Body of pancreas (tissue), 4 donors: Measurements from ENCODE around the gene TINAGL1.

Source experiments
- CTCF ChIP-seq, 7 experiments: fragments of 450-650 bp in 4 of 7; fragments of 200-600 bp in 3 of 7; sonication (generic) in 3 of 7; IDR thresholded peaks; one replicate each; pipeline ENCODE4 v1.5.1; 2016 to 2019; ENCODE audit warnings: antibody characterized with exemption in 7 of 7
- POLR2A ChIP-seq, 3 donors: fragments of 450-650 bp; IDR thresholded peaks; one replicate each; pipeline ENCODE4 v1.6.1; 2016; ENCODE audit warnings: antibody characterized with exemption in 3 of 3, mild to moderate bottlenecking in 2 of 3

GRCh38 chr1:31549809-31550620 is 26.3 kb upstream of the TINAGL1 start:
- TF ChIP-seq CTCF (IDR thresholded peaks at IDR 0.05): no peak
- TF ChIP-seq POLR2A (IDR thresholded peaks at IDR 0.05): no peak
